ENCODE results near the gene ARSA.
"Not testable (repeated sequence)": the region's sequence is repeated elsewhere in the genome, so short reads cannot be mapped to it uniquely, and the experiment has no call there.

Gene ARSA

DNA sequence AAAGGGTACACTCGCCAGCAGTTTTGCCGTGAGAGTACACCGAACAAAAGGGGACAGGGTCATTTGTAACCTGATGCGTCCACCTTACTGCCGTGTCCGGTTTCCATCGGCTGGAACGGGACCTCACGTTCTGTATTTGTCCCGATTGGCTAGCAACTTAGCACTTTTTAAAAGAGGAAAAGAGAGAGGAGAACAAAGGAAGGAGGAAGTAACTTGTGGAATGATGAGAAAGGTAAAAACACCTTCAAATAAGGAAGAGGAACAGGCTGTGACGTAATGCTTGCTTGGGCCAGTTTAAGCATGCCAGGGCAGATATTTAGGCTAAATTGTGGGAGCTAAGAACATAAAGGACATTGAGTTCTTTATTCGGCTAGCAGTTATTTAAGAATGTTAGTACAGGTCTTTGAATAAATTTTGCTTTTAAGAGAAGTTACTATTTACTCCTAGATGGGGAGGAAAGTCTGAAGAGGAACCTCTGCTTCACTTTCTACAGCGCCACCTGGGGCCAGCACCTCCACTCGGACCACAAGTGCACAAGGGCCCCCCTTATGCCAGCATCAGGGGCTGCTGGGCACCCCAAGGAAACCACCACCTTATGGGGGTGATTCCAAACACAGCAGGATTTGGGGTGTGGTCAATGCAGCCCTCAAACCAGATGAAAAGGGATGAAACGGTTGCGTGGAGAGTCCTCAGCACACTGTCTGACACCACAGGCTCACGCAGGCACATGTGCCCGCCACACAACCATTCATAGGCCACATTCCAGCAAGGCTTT lies 5.8 kb downstream of the ARSA start:
- peak; percentile 58 for DNase-seq (ENCODE audit: low spot score)

GRCh38 chr22:50621356-50621880 lies 6.5 kb downstream of the ARSA start:
- peak; percentile 25 for DNase-seq (ENCODE audit: low spot score)

GRCh38 chr22:50620593-50621355 lies 7.2 kb downstream of the ARSA start:
- no peak for DNase-seq (ENCODE audit: low spot score)

DNA sequence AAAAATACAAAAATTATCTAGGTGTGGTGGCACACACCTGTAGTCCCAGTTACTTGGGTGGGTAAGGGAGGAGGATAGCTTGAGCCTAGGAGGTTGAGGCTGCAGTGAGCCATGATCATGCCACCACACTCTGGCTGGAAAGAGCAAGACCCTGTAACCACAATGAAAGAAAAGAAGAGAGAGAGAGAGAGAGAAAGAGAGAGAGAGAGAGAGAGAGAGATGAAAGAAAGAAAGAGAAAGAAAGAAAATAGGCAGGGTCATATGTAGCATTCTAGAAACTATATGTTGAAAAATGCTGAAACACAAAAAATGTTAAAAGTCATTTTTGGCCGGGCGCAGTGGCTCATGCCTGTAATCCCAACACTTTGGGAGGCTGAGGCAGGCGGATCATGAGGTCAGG lies 13.7 kb downstream of the ARSA start:
- DNase-seq (ENCODE audit: low spot score), result not testable (repeated sequence)

- no peak for DNase-seq (ENCODE audit: low spot score)
These were observed 14.5 kb downstream of the ARSA start for GRCh38 chr22:50613291-50613981.

GRCh38 chr22:50612528-50613221 lies 15.3 kb downstream of the ARSA start:
- no peak for DNase-seq (ENCODE audit: low spot score)

- DNase-seq (ENCODE audit: low spot score), result no peak
These were observed 15.8 kb downstream of the ARSA start for GRCh38 chr22:50612168-50612527.

DNA sequence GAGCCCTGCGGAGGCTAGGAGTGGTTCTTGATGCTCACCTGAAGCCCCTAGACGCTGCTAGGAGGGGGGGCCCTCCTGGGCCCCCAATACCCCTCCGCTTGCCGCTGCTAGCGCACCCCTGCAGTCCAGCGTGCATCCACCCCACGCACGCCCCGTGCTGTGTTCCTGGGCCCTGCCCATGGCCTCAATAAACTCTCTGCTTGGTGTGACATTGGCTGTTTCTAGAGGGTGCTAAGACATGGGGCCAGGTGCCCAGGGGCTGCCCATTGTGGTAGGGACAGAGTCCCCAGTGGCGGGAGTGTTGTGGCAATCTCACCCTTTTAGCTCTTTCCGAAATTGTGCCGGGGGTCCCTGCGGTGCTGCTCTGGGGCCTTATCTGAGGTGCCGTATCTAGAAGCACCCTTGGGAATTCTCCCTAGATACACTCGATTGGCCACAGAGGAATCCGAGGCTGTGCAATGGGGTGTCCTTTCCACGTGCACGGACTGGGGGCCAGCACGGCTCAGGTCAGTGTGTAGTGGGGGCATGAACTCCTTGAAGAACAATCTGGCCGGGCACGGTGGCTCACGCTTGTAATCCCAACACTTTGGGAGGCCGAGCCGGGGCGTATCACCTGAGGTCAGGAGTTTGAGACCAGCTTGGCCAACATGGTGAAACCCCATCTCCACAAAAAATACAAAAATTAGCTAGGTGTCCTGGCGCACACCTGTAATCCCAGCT lies 16.5 kb downstream of the ARSA start:
- DNase-seq (ENCODE audit: low spot score), result no peak

- DNase-seq (ENCODE audit: low spot score), result no peak
These were observed 17.4 kb downstream of the ARSA start for GRCh38 chr22:50610581-50610980.

- no peak for DNase-seq (ENCODE audit: low spot score)
These were observed 17.9 kb downstream of the ARSA start for GRCh38 chr22:50610041-50610451.

GRCh38 chr22:50609599-50609998 lies 18.4 kb downstream of the ARSA start:
- DNase-seq (ENCODE audit: low spot score), result no peak

GRCh38 chr22:50608996-50609395 lies 19.0 kb downstream of the ARSA start:
- DNase-seq (ENCODE audit: low spot score), result no peak

DNA sequence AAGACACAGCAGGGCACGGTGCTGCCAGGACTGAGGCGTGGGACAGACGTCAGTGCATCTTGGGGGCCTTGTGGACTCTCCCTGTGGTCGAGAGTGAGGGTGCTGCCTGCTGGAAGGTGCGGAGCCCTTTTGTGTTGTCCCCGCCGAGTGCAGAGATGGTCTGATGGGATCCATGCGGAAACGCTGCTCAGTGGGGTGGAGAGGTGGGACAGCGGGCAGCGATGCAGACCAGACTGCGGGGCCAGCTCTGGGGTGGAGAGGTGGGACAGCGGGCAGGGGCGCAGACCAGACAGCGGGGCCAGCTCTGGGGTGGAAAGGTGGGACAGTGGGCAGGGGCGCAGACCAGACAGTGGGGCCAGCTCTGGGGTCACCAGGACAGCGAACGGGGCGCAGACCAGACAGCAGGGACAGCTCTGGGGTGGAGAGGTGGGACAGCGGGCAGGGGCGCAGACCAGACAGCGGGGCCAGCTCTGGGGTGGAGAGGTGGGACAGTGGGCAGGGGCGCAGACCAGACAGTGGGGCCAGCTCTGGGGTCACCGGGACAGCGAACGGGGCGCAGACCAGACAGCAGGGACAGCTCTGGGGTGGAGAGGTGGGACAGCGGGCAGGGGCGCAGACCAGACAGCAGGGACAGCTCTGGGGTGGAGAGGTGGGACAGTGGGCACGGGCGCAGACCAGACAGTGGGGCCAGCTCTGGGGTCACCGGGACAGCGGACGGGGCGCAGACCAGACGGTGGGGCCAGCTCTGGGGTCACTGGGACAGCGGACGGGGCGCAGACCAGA lies 19.7 kb downstream of the ARSA start:
- DNase-seq (ENCODE audit: low spot score), result not testable (repeated sequence)

- no peak for DNase-seq (ENCODE audit: low spot score)
These were observed 20.3 kb downstream of the ARSA start for GRCh38 chr22:50607659-50608020.

GRCh38 chr22:50606946-50607658 lies 20.9 kb downstream of the ARSA start:
- DNase-seq (ENCODE audit: low spot score), result no peak

- DNase-seq (ENCODE audit: low spot score), result no peak
These were observed 21.6 kb downstream of the ARSA start for GRCh38 chr22:50606165-50606945.

- no peak for DNase-seq (ENCODE audit: low spot score)
These were observed 22.3 kb downstream of the ARSA start for GRCh38 chr22:50605613-50606074.

DNA sequence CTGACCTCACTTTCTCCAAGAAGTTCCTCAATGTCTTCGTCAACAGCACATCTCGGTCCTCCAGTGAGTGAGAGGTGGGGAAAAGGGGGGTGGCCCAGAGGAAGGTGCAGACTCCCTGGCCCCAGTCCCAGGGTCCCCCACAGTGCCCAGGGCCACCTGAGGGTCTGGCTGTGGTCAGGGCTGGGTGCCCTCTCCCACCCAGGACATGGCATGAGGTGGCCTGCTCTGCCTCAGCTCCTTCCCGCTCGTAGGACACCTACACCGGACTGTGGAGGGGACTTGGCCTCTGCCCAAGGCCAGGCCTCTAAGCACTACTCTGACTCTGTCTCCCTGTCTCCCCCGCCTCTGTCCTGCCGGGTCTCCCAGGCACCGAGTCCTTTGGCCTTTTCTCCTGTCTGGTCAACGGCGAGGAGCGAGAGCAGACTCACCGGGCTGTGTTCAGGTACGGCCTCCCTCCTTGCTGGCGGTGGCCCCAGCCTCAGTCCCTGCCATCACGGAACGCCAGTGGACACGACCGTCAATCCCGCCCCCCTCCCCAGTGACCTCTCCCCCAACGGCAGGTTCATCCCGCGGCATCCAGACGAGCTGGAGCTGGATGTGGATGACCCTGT lies 22.8 kb downstream of the ARSA start:
- DNase-seq (ENCODE audit: low spot score), result no peak
